Adrenal gland (tissue), 19 donors: Measurements from ENCODE around the gene INO80D. TPM values are rescaled to one million over a fixed set of nuclear protein-coding genes. Genes with fewer than 3 reads are reported as not detected.
A peak's percentile ranks its signal among the peaks of the same experiment; 100 is the strongest.
"Not testable (repeated sequence)": the region's sequence is repeated elsewhere in the genome, so short reads cannot be mapped to it uniquely, and the experiment has no call there.

Experiments used
- DNase-seq, 7 donors: peaks; one replicate each; pipeline ENCODE4 v3.0.0-alpha.2; 2019 to 2020
- H3K27ac ChIP-seq, 5 donors: fragments of 200-600 bp; sonication (generic) in 4 of 5; 1 replicate in 3 of 5; 2 replicates in 2 of 5; pipeline versions ENCODE4 v1.5.1 to v1.8.0; 2016 to 2020; ENCODE audit warnings: mild to moderate bottlenecking in 1 of 5
- H3K27me3 ChIP-seq: fragments of 200-600 bp; 2 replicates; pipeline ENCODE4 v1.8.0; 2021
- H3K36me3 ChIP-seq, 2 donors: fragments of 200-600 bp; replicated peaks in 1 of 2; 1 replicate in 1 of 2; 2 replicates in 1 of 2; pipeline versions ENCODE4 v1.5.1 to v1.8.0; 2018 to 2022
- H3K4me1 ChIP-seq, 2 donors: fragments of 200-600 bp; replicated peaks in 1 of 2; 1 replicate in 1 of 2; 2 replicates in 1 of 2; pipeline versions ENCODE4 v1.5.1 to v1.8.0; 2018 to 2021
- H3K4me3 ChIP-seq, 4 donors: fragments of 200-600 bp; sonication (generic) in 3 of 4; one replicate each; pipeline ENCODE4 v1.5.1; 2016 to 2018
- H3K9me3 ChIP-seq, 3 donors: fragments of 200-600 bp; sonication (generic) in 1 of 3; replicated peaks in 1 of 3; 1 replicate in 2 of 3; 2 replicates in 1 of 3; pipeline versions ENCODE4 v1.5.1 to v1.8.0; 2016 to 2021
- POLR2A ChIP-seq, 2 donors: fragments of 450-650 bp; IDR thresholded peaks; one replicate each; pipeline ENCODE4 v1.6.1; 2017; ENCODE audit warnings: antibody characterized with exemption in 2 of 2, mild to moderate bottlenecking in 2 of 2, moderate library complexity in 1 of 2
- WGBS, 4 donors: extraction: QIAGEN DNeasy Blood & Tissue Kit in 2 of 4; methylation state at CpG; one replicate each; pipeline versions ENCODE4 v1.1.5 to v1.1.7; 2013 to 2017; 5-methylcytosine and 5-hydroxymethylcytosine counted together
- intact Hi-C, 2 donors: fragments of 100-400 bp; cut with DNase I; formaldehyde crosslinking; loops; one replicate each; pipeline versions ENCODE4 v1.14.1 to v1.15.0; 2022 to 2023
- long read RNA-seq, 10 donors: library from polyadenylated mRNA in 3 of 10; unstranded in 2 of 10; stranded (forward) in 1 of 10; transcript quantifications; one replicate each; pipeline ENCODE4 v2.0.0 and lab custom pipeline, GENCODE V29; 2021 to 2026
- polyA plus RNA-seq, 3 donors: library from polyadenylated mRNA; stranded (reverse); fragments of 200-250 nt in 2 of 3; fragments of 350-450 nt in 1 of 3; fragmentation: Illumina TruSeq in 1 of 3; extraction: RNeasy Lipid Tissue Mini Kit (QIAGEN cat#74804) in 1 of 3; gene quantifications; one replicate each; pipeline ENCODE4 v1.2.3, GENCODE V29; 2013 to 2014
- total RNA-seq, 9 donors: library from RNA; depleted of rRNA in 4 of 9; stranded (reverse); fragments of >200 nt in 4 of 9; fragments of 120-200 nt in 1 of 9; fragmentation: NEBNext Ultra II Directional in 1 of 9; extraction: Animal tissue kit (Norgen Biotek cat#: 25700) in 1 of 9; gene quantifications; one replicate each; pipeline versions ENCODE4 v1.1.0 to v1.2.4, GENCODE V29; 2013 to 2023
- TF ChIP-seq, protein P1 (sequence below), 6 experiments: fragments of 450-650 bp in 4 of 6; fragments of 200-600 bp in 2 of 6; sonication (generic) in 1 of 6; IDR thresholded peaks; 1 replicate in 5 of 6; 2 replicates in 1 of 6; pipeline versions ENCODE4 v1.5.1 to v1.8.0; 2016 to 2021; ENCODE audit warnings: antibody characterized with exemption in 6 of 6, mild to moderate bottlenecking in 2 of 6, moderate library complexity in 1 of 6
- donor health status: healthy with polysubstance abuse.
- donor health status: Bipolar disorder and iron deficiency.
- donor health status: DM: yes; HTN: yes; CAD: no.
- donor health status: DM: no; HTN: no; CAD: no.
- donor health status: DM: no; HTN: no; CAD: no.
- donor health status: DM: yes; HTN: yes; CAD: no.

Gene INO80D, protein sequence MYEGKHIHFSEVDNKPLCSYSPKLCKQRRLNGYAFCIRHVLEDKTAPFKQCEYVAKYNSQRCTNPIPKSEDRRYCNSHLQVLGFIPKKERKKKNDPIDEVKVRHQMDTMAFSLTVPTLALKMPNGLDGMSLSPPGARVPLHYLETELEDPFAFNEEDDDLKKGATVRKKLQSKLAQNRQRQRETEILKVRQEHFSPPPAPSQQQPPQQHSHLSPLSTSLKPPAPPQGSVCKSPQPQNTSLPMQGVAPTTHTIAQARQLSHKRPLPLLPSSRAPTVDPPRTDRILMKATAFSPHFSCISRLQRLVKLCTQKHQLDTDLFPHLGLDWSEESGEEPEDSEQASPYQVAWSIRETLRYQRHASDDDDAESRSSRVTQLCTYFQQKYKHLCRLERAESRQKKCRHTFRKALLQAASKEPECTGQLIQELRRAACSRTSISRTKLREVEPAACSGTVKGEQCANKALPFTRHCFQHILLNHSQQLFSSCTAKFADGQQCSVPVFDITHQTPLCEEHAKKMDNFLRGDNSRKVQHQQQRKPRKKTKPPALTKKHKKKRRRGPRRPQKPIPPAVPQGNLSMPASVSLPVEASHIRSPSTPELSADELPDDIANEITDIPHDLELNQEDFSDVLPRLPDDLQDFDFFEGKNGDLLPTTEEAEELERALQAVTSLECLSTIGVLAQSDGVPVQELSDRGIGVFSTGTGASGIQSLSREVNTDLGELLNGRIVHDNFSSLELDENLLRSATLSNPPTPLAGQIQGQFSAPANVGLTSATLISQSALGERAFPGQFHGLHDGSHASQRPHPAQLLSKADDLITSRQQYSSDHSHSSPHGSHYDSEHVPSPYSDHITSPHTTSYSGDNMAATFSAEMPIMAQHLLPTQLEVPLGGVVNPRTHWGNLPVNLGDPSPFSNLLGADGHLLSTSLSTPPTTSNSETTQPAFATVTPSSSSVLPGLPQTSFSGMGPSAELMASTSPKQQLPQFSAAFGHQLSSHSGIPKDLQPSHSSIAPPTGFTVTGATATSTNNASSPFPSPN
- total RNA-seq (10 to 100 TPM; 10.2 to 24.6 (median 18.0) TPM), polyA plus RNA-seq (1 to 10 TPM; 2.7 to 5.6 (median 4.6) TPM)
- long read RNA-seq, donor 1, result 0 reads
- long read RNA-seq, donor 2, result 0 reads
- long read RNA-seq, donor 3, result 0 reads
- long read RNA-seq, donor 4, partial matches to known transcripts, result 3 of 7 reads
- long read RNA-seq, donor 4, other reads (novel, unspliced or antisense), result 4 of 7 reads
- long read RNA-seq, donor 5, partial matches to known transcripts, result 0 of 1 reads
- long read RNA-seq, donor 5, other reads (novel, unspliced or antisense), result 1 of 1 reads
- long read RNA-seq, donor 6, full-length matches to known transcripts, result 1 of 7 reads
- long read RNA-seq, donor 6, partial matches to known transcripts, result 2 of 7 reads
- long read RNA-seq, donor 6, other reads (novel, unspliced or antisense), result 4 of 7 reads
- long read RNA-seq, donor 7, result 0 reads
- long read RNA-seq, donor 8, result 0 reads
- long read RNA-seq, donor 9, result 0 reads
- long read RNA-seq, donor 10, result 0 reads

DNA sequence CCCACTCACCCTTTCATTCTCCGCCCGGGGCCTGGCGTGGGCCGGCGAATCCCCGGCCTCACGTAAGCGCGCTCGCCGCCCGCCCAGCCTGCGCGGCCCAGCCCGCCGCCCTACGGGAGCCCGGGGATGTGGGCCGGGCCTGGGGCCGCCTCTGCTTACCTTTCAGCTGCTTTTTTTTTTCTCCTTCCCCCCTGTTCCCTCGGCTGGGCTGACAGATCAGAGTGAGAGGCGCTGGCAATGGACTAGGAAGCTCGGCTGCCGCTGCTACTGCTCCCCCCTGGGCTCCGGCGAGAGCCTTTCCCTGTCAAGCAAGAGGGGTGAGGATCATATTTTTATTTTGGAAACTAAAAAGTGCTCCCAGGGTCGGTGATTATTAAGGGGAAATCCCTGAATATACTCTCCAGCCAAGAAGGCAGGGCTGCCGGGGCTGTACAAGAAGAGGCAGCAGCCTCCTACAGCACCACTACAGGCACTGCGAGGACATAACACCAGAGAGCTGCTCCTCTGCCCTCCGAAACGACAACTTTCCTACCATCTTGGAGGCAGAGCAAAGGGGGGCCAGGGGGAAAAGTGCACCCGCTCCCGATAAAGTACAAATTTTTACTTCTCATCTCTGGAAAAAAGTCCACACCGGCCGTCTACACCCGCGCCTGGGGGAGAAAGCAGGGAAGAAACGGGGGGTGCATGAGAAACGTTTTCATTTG, at the start of gene INO80D:
INO80D (minus strand) TSS at position 433 of the 704 bp plus-strand sequence. CDS start 23,158 bp downstream, outside the sequence.
- H3K27ac ChIP-seq, result peak within 1 kb of the TSS; percentile 87 to 100 (median 98)
- no peaks in the 10 kb centered on the region for H3K27me3 ChIP-seq
- intact Hi-C loops, result loop anchor here in 1 of 2 donors (10.0 kb wide), 1 partner anchor 61 kb away; no protein-coding TSS in a partner anchor
- 0 to 1% (median 0%) methylated on average over 36 to 39 of the region's 39 CpGs for WGBS, 4 donors
- peaks cover 4 to 36% of the 10 kb centered on the region in 2 donors for H3K4me1 ChIP-seq
- DNase-seq, result peak; percentile 70 to 90 (median 82)
- peaks cover 0 to 4% of the 10 kb centered on the region in 2 donors for H3K36me3 ChIP-seq
- peak within 1 kb of the TSS; percentile 75 to 91 (median 88) for H3K4me3 ChIP-seq
- TF ChIP-seq, protein P1, sequence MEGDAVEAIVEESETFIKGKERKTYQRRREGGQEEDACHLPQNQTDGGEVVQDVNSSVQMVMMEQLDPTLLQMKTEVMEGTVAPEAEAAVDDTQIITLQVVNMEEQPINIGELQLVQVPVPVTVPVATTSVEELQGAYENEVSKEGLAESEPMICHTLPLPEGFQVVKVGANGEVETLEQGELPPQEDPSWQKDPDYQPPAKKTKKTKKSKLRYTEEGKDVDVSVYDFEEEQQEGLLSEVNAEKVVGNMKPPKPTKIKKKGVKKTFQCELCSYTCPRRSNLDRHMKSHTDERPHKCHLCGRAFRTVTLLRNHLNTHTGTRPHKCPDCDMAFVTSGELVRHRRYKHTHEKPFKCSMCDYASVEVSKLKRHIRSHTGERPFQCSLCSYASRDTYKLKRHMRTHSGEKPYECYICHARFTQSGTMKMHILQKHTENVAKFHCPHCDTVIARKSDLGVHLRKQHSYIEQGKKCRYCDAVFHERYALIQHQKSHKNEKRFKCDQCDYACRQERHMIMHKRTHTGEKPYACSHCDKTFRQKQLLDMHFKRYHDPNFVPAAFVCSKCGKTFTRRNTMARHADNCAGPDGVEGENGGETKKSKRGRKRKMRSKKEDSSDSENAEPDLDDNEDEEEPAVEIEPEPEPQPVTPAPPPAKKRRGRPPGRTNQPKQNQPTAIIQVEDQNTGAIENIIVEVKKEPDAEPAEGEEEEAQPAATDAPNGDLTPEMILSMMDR (IDR thresholded peaks at IDR 0.05), result peak in 5 of 6 experiments; percentile 48 to 67 (median 53)
- peak; percentile 51 to 84 for TF ChIP-seq POLR2A (IDR thresholded peaks at IDR 0.05)
- no peaks in the 10 kb centered on the region for H3K9me3 ChIP-seq

DNA sequence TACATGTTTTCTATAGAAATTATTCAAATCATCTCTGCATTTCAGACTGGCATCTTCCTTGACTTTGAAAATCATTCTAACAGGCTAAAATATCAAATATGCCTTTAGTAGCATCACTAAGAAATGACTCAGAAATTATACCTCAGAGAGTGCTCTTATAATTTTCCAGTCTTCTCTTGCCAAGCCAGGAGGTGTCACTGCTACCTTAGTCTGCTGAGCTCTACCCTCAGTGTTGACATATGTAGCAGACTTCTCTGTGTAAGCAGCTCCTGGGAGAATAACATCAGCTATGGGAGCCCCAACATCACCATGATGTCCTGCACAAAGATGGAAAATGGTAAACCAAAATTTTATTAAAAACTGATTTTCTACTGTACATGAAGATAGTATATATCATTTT, 41.7 kb upstream of the INO80D start:
- no peak overlapping the region for H3K27ac ChIP-seq
- intact Hi-C loops, result no loop called here
- peaks cover 0 to 87% of the 10 kb centered on the region in 2 donors for H3K36me3 ChIP-seq
- DNase-seq, result no peak
- TF ChIP-seq POLR2A (IDR thresholded peaks at IDR 0.05), result no peak
- TF ChIP-seq, protein P1 (IDR thresholded peaks at IDR 0.05), result no peak
- H3K9me3 ChIP-seq, result no peaks in the 10 kb centered on the region
- no peak overlapping the region for H3K4me3 ChIP-seq
- no peaks in the 10 kb centered on the region for H3K27me3 ChIP-seq
- no peaks in the 10 kb centered on the region for H3K4me1 ChIP-seq

DNA sequence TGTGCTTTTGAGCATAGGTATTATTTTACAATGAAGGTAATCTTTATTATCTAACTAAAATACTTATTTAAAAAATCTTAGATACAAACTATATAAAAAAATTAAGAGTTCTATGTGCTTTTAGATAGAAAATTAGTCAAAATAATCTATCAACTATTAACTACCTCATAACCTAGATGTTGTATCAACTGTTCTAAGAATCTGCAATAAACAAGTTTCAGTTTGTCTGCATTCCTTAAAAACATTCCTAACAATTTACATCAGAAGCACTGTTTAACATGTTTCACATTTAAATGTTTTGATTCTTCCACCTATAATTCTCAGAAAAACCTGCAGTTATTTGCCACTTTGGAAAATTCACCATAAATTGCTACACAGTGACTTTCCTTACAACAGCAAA, 39.9 kb upstream of the INO80D start:
- intact Hi-C loops, result no loop called here
- H3K36me3 ChIP-seq, result peaks cover 0 to 90% of the 10 kb centered on the region in 2 donors
- TF ChIP-seq, protein P1 (IDR thresholded peaks at IDR 0.05), result no peak
- TF ChIP-seq POLR2A (IDR thresholded peaks at IDR 0.05), result no peak

DNA sequence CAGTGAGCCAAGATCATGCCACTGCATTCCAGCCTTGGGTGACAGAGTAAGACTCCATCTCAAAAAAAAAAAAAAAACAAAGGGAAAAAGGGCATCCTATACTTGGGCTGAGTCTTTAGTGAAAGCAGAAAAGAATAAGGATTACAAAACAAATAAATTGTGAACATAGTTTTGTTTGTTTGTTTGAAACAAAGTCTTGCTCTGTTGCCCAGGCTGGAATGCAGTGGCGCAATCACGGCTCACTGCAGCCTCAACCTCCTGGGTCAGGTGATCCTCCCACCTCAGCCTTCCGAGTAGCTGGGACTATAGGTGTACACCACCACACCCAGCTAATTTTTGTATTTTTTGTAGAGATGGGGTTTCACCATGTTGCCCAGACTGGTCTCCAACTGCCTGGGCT, 36.6 kb upstream of the INO80D start:
- H3K4me3 ChIP-seq, intact Hi-C loops, H3K9me3 ChIP-seq, DNase-seq, H3K4me1 ChIP-seq, H3K27ac ChIP-seq, H3K27me3 ChIP-seq: not testable (repeated sequence)
- peaks cover 0 to 82% of the 10 kb centered on the region in 2 donors for H3K36me3 ChIP-seq
- 96 to 99% (median 97%) methylated on average over 3 of the region's 3 CpGs for whole genome bisulfite sequencing, 4 donors

More for the DNA sequence above, 39.9 kb upstream of the INO80D start:
- H3K4me3 ChIP-seq, result no peak overlapping the region
- H3K27me3 ChIP-seq, result no peaks in the 10 kb centered on the region
- DNase-seq, result no peak
- no peak overlapping the region for H3K27ac ChIP-seq
- H3K4me1 ChIP-seq, result no peaks in the 10 kb centered on the region
- H3K9me3 ChIP-seq, result no peaks in the 10 kb centered on the region
